HEK293T (cell line): ENCODE results near the gene INSIG2.

ENCODE experiments used
- SP1 ChIP-seq: fragments of 450-650 bp; IDR thresholded peaks from 2 replicates; pipeline ENCODE4 v1.6.1; 2017
- SUZ12 ChIP-seq: fragments of 450-650 bp; IDR thresholded peaks from 2 replicates; pipeline ENCODE4 v1.6.1; 2016; ENCODE audit warnings: mild to moderate bottlenecking
- TF ChIP-seq, protein P1 (sequence below): fragments of 450-650 bp; IDR thresholded peaks from 2 replicates; pipeline ENCODE4 v1.6.1; 2016

DNA sequence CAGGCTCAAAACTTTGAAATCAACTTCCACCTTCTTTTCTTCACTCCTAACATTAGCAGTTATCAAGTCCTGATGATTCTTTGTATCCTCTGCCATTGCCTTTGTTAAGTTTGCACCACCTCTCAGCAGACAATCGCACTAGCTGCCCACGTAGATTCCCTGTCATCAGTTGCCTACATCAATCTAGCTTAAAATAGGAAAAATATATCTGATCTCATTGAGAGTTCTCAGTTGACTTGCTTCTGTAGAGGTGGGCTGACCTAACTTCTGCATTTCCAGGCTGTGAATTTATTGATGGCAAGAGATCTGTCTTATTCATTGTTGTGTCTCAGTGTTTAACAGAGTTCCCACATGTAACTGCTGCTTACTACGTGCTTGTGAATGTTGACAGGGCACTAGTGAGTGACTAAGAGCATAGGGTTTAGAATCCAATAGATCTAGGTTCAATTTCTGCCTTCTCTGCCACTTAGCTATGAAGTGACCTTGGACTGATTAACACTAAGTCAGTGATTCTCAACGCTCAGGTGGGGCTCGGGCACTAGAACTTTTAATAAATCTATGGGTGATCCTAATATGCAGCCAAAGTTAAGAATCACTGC lies 3.7 kb upstream of the INSIG2 start:
- TF ChIP-seq SP1 (no peak), SUZ12 (no peak)
- TF ChIP-seq, protein P1, sequence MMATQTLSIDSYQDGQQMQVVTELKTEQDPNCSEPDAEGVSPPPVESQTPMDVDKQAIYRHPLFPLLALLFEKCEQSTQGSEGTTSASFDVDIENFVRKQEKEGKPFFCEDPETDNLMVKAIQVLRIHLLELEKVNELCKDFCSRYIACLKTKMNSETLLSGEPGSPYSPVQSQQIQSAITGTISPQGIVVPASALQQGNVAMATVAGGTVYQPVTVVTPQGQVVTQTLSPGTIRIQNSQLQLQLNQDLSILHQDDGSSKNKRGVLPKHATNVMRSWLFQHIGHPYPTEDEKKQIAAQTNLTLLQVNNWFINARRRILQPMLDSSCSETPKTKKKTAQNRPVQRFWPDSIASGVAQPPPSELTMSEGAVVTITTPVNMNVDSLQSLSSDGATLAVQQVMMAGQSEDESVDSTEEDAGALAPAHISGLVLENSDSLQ: no peak
